HUES64 (cell line): ENCODE measurements around the gene NPR3. TPM values are rescaled to one million over a fixed set of nuclear protein-coding genes. Genes with fewer than 3 reads are reported as not detected.

Experiments used
- H3K27ac ChIP-seq: 2 replicates; pipeline ENCODE4 v1.7.0; 2013; ENCODE audit warnings: low read depth, low read length, inconsistent platforms
- H3K27me3 ChIP-seq: 2 replicates; pipeline ENCODE4 v1.6.1; 2013; ENCODE audit warnings: mild to moderate bottlenecking, low read length; ENCODE audit not compliant: insufficient read depth
- H3K36me3 ChIP-seq: 2 replicates; pipeline ENCODE4 v1.6.1; 2013; ENCODE audit warnings: mild to moderate bottlenecking, low read length; ENCODE audit not compliant: insufficient read depth
- H3K4me1 ChIP-seq: 2 replicates; pipeline ENCODE4 v1.6.1; 2013; ENCODE audit warnings: mild to moderate bottlenecking, low read length, moderate library complexity; ENCODE audit not compliant: insufficient read depth
- H3K4me3 ChIP-seq: 2 replicates; pipeline ENCODE4 v1.5.1; 2013; ENCODE audit warnings: mild to moderate bottlenecking, low read length, moderate library complexity
- H3K9ac ChIP-seq: 2 replicates; pipeline ENCODE4 v1.6.1; 2013; ENCODE audit warnings: mild to moderate bottlenecking, low read depth, low read length
- H3K9me3 ChIP-seq: 2 replicates; pipeline ENCODE4 v1.6.1; 2013; ENCODE audit warnings: low read depth, low read length; ENCODE audit not compliant: insufficient read depth
- WGBS: fragments of 150-250, 120-280 bp; methylation state at CpG from one replicate; pipeline ENCODE4 v1.1.7; 2013; ENCODE audit warnings: missing lambda C conversion rate; 5-methylcytosine and 5-hydroxymethylcytosine counted together
- polyA plus RNA-seq, 2 experiments: library from polyadenylated mRNA; stranded (reverse); fragments of 50-300 nt; gene quantifications; one replicate each; pipeline ENCODE4 v1.2.3, GENCODE V29; 2013

The NPR3 gene
- 0.45 TPM for polyA plus RNA-seq (2013, experiment 1 of 2)
- polyA plus RNA-seq (2013, experiment 2 of 2): 0.63 TPM

- no peaks in the 10 kb centered on the region for H3K9me3 ChIP-seq
- peaks cover 84% of the 10 kb centered on the region for H3K27me3 ChIP-seq
- peak within 1 kb of the TSS; percentile 46 for H3K4me3 ChIP-seq
- under 1% methylated on average over 54 of the region's 55 CpGs for WGBS
- H3K36me3 ChIP-seq: no peaks in the 10 kb centered on the region
- H3K27ac ChIP-seq: no peak within 1 kb of the TSS
- H3K9ac ChIP-seq: no peak within 1 kb of the TSS
- H3K4me1 ChIP-seq: peaks cover 3% of the 10 kb centered on the region
These were observed at the start of gene NPR3 for GRCh38 chr5:32710550-32711361. TSS of gene NPR3 (plus strand) at chr5:32711321. CDS start at chr5:32711777, 456 bp downstream.

DNA sequence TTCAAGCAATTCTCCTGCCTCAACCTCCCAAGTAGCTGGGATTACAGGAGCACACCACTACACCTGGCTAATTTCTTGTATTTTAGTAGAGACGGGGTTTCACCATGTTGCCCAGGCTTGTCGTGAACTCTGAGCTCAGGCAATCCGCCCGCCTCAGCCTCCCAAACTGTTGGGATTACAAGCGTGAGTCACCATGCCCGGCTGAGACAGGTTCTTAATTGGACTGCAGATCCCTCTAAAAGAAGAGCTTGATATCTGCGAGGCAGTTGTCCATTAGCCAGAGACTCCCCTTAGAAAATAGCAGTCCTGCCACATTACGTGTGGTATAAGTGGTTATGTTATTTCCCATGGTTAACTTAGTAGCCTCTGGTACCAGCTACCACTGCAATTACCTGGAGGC, 46.6 kb upstream of the NPR3 start:
- H3K27ac ChIP-seq: no peak overlapping the region
- no peaks in the 10 kb centered on the region for H3K4me1 ChIP-seq
- H3K9me3 ChIP-seq: peaks cover 15% of the 10 kb centered on the region; the same call in 1 of the 2 replicates
- H3K27me3 ChIP-seq: no peaks in the 10 kb centered on the region
- H3K9ac ChIP-seq: no peak overlapping the region
- no peak overlapping the region for H3K4me3 ChIP-seq
- H3K36me3 ChIP-seq: no peaks in the 10 kb centered on the region
- 96% methylated on average over 8 of the region's 8 CpGs for WGBS

DNA sequence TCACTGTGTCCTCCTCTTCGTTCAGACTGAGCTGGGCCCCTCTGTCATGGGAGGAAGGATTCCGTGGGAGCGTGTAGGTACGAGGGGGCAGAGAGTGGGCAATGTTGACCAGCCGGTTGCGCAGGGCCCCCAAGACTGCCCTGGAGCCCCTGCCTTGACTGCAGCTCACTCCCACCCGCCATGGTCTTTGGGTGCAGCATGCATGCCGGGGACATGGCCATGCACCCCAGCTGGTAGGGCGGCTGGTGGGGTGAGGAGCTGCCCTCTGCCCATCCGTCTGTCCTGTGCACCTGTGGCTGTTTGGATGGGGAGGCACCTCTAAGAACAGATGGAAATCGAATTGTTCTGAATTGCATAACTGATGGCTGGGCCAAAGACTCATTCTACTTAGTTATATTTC, 42.6 kb upstream of the NPR3 start:
- H3K27ac ChIP-seq: no peak overlapping the region
- peaks cover 16% of the 10 kb centered on the region for H3K9me3 ChIP-seq
- 79% methylated on average over 11 of the region's 11 CpGs for WGBS
- H3K4me3 ChIP-seq: no peak overlapping the region
- no peak overlapping the region for H3K9ac ChIP-seq
- no peaks in the 10 kb centered on the region for H3K36me3 ChIP-seq
- H3K4me1 ChIP-seq: no peaks in the 10 kb centered on the region
- H3K27me3 ChIP-seq: no peaks in the 10 kb centered on the region

- no peaks in the 10 kb centered on the region for H3K27me3 ChIP-seq
- H3K9me3 ChIP-seq: peaks cover 16% of the 10 kb centered on the region
- no peaks in the 10 kb centered on the region for H3K4me1 ChIP-seq
- no peaks in the 10 kb centered on the region for H3K36me3 ChIP-seq
- no peak overlapping the region for H3K4me3 ChIP-seq
- H3K9ac ChIP-seq: no peak overlapping the region
- WGBS: 90% methylated on average over 11 of the region's 12 CpGs
- no peak overlapping the region for H3K27ac ChIP-seq
These were observed 37.8 kb upstream of the NPR3 start for GRCh38 chr5:32673272-32673671.

DNA sequence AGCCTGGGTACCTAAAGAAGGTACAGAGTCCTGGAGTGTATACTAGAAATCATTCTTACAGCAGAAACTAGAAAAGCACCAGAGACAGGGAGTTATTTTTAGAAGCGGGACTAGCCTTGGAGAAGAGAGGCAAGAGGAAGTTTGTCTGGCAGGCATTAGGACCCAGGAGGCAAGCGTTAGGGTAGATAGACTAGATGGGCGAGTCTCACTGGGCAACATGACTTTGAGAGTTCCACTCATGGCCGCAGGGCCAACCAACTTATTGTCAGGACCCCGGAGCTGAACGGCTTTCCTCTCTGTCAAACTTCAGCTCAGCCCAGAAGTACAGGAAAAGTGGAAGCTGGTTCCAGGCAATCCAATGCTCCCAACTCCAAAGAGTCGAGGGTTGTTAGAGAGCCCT, 34.1 kb upstream of the NPR3 start:
- WGBS: 92% methylated on average over 7 of the region's 7 CpGs
- H3K4me3 ChIP-seq: no peak overlapping the region
- H3K27me3 ChIP-seq: no peaks in the 10 kb centered on the region
- H3K9me3 ChIP-seq: peaks cover 9% of the 10 kb centered on the region
- no peaks in the 10 kb centered on the region for H3K4me1 ChIP-seq
- H3K36me3 ChIP-seq: no peaks in the 10 kb centered on the region
- H3K27ac ChIP-seq: no peak overlapping the region
- no peak overlapping the region for H3K9ac ChIP-seq

- WGBS: 96% methylated on average over 11 of the region's 11 CpGs
- Histone ChIP-seq H3K9ac (no peak overlapping the region), H3K27ac (no peak overlapping the region), H3K27me3 (no peaks in the 10 kb centered on the region), H3K9me3 (peaks cover 7% of the 10 kb centered on the region), H3K4me1 (no peaks in the 10 kb centered on the region), H3K36me3 (no peaks in the 10 kb centered on the region), H3K4me3 (no peak overlapping the region)
These were observed 32.6 kb upstream of the NPR3 start for GRCh38 chr5:32678472-32678871.

- WGBS: 94% methylated on average over 1 of the region's 1 CpG
- no peak overlapping the region for H3K27ac ChIP-seq
- H3K36me3 ChIP-seq: no peaks in the 10 kb centered on the region
- H3K4me3 ChIP-seq: no peak overlapping the region
- H3K9me3 ChIP-seq: peaks cover 14% of the 10 kb centered on the region
- no peaks in the 10 kb centered on the region for H3K27me3 ChIP-seq
- no peaks in the 10 kb centered on the region for H3K4me1 ChIP-seq
- H3K9ac ChIP-seq: no peak overlapping the region
These were observed 31.9 kb upstream of the NPR3 start for GRCh38 chr5:32679218-32679617.

GRCh38 chr5:32680183-32680582, 30.9 kb upstream of the NPR3 start:
- H3K4me1 ChIP-seq: no peaks in the 10 kb centered on the region
- no peaks in the 10 kb centered on the region for H3K27me3 ChIP-seq
- WGBS: 62% methylated on average over 2 of the region's 2 CpGs
- H3K27ac ChIP-seq: no peak overlapping the region
- H3K4me3 ChIP-seq: no peak overlapping the region
- peaks cover 24% of the 10 kb centered on the region for H3K9me3 ChIP-seq
- H3K36me3 ChIP-seq: no peaks in the 10 kb centered on the region
- H3K9ac ChIP-seq: no peak overlapping the region

DNA sequence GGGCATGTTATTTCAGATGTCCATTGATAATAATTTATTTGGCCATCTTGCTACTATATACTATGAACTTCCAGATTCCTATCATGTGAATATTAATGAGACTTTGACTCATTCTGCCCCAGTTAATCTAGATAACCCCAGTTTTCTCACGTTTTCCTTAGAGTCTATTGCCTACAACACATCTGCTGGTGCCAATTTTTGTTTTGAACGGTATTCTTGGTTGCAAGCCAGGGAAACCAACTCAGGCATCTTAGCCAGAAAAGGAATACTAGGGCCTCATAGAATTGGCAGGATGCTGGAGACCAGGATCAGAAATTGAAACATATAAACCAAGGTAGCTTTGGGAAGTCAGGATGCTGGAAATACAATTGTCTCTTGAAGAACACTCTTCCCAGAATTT, 28.0 kb upstream of the NPR3 start:
- Histone ChIP-seq H3K9me3 (peaks cover 29% of the 10 kb centered on the region), H3K27ac (no peak overlapping the region), H3K4me3 (no peak overlapping the region), H3K9ac (no peak overlapping the region), H3K27me3 (no peaks in the 10 kb centered on the region), H3K4me1 (no peaks in the 10 kb centered on the region), H3K36me3 (no peaks in the 10 kb centered on the region)
- WGBS: 58% methylated on average over 2 of the region's 2 CpGs

DNA sequence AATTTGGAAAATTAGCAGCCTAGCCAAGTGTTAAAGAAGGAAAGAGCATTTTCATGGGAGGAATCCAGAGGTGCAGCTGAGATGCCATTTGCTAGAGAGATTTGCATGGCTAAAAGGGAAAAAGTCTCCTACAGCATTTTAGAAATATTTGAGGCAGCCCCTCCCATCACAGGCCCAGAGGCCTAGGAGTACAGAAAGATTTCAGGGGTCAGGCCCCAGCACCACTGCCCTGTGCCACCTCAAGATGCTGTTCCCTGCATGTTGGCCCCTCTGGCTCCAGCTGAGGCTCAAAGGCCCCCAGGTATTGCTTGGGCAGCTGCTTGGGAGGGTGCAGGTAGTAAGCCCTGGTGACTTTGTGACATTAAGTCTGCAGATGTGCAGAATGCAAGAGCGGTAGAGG, 26.9 kb upstream of the NPR3 start:
- no peak overlapping the region for H3K27ac ChIP-seq
- H3K9me3 ChIP-seq: peaks cover 29% of the 10 kb centered on the region
- H3K9ac ChIP-seq: no peak overlapping the region
- WGBS: 92% methylated on average over 1 of the region's 1 CpG
- H3K4me3 ChIP-seq: no peak overlapping the region
- H3K4me1 ChIP-seq: no peaks in the 10 kb centered on the region
- H3K27me3 ChIP-seq: no peaks in the 10 kb centered on the region
- no peaks in the 10 kb centered on the region for H3K36me3 ChIP-seq

GRCh38 chr5:32686799-32687498, 24.2 kb upstream of the NPR3 start:
- Histone ChIP-seq H3K27me3 (no peaks in the 10 kb centered on the region), H3K36me3 (no peaks in the 10 kb centered on the region), H3K27ac (no peak overlapping the region), H3K9me3 (peaks cover 29% of the 10 kb centered on the region), H3K4me3 (no peak overlapping the region), H3K9ac (no peak overlapping the region), H3K4me1 (no peaks in the 10 kb centered on the region)
- 91% methylated on average over 1 of the region's 2 CpGs for WGBS
